ENCODE measurements around the gene COL12A1.

COL12A1 gene

GRCh38 chr6:75223428-75223827, 17.6 kb upstream of the COL12A1 start:
- TF ChIP-seq SPI1 (IDR thresholded peaks at IDR 0.05; ENCODE audit: borderline replicate concordance, low read depth) (no peak), POLR2AphosphoS5 (IDR thresholded peaks at IDR 0.05; ENCODE audit: low read depth) (no peak), REST (IDR thresholded peaks at IDR 0.05; ENCODE audit: insufficient replicate concordance, low read depth) (no peak), CTCF (IDR thresholded peaks at IDR 0.05; ENCODE audit: insufficient read depth, low read length) (no peak), GABPA (IDR thresholded peaks at IDR 0.05; ENCODE audit: low read depth) (no peak)
- no peak overlapping the region for H3K27ac ChIP-seq (replicated peaks)
- H3K4me3 ChIP-seq (replicated peaks; ENCODE audit: insufficient read depth, low read length): no peak overlapping the region
- peaks cover 2% of the 10 kb centered on the region for H3K27me3 ChIP-seq (ENCODE audit: insufficient read depth, poor library complexity, severe bottlenecking)
- DNase-seq (ENCODE audit: low read depth in 1 of 2, low spot score in 1 of 2): no peak

GRCh38 chr6:75222261-75222660, 16.4 kb upstream of the COL12A1 start:
- H3K27ac ChIP-seq (replicated peaks): no peak overlapping the region
- peaks cover 2% of the 10 kb centered on the region for H3K27me3 ChIP-seq (ENCODE audit: insufficient read depth, poor library complexity, severe bottlenecking)
- no peak overlapping the region for H3K4me3 ChIP-seq (replicated peaks; ENCODE audit: insufficient read depth, low read length)
- no peak for TF ChIP-seq SPI1 (IDR thresholded peaks at IDR 0.05; ENCODE audit: borderline replicate concordance, low read depth)
- no peak for TF ChIP-seq REST (IDR thresholded peaks at IDR 0.05; ENCODE audit: insufficient replicate concordance, low read depth)
- DNase-seq (ENCODE audit: low read depth in 1 of 2, low spot score in 1 of 2): no peak

GRCh38 chr6:75221116-75221515, 15.3 kb upstream of the COL12A1 start:
- H3K27me3 ChIP-seq (ENCODE audit: insufficient read depth, poor library complexity, severe bottlenecking): peaks cover 2% of the 10 kb centered on the region

More at GRCh38 chr6:75221116-75221515, 15.3 kb upstream of the COL12A1 start:
- DNase-seq (ENCODE audit: low read depth in 1 of 2, low spot score in 1 of 2): no peak
- TF ChIP-seq CTCF (IDR thresholded peaks at IDR 0.05; ENCODE audit: insufficient read depth, low read length): no peak
- peak; percentile 37 for TF ChIP-seq REST (IDR thresholded peaks at IDR 0.05; ENCODE audit: insufficient replicate concordance, low read depth)
- Histone ChIP-seq H3K27ac (replicated peaks) (no peak overlapping the region), H3K4me3 (replicated peaks; ENCODE audit: insufficient read depth, low read length) (no peak overlapping the region)

All from HL-60 (cell line).